ENCODE data around the gene PZP.
"Not testable (repeated sequence)": the region's sequence is repeated elsewhere in the genome, so short reads cannot be mapped to it uniquely, and the experiment has no call there.

The PZP gene

DNA sequence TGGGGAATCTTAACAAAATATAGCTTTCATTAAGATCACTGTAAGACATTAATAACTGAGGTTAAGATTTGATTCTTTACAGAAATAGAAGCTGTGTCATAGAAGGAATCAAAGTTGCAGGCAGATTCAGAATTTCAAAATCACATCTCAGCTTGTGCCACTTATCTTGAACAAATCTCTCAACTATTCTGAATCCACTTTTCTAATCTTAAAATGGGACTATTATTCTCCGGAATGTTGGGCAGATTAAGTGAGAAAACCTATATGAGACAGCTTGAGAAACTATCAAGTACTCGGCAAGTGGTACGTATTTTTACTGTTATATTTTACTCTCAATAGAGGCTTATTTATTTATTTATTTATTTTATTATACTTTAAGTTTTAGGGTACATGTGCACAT is 28.4 kb downstream of the PZP start:
- DNase-seq, result no peak

- no peak for DNase-seq
Observed at GRCh38 chr12:9169979-9170634, 38.1 kb downstream of the PZP start.

DNA sequence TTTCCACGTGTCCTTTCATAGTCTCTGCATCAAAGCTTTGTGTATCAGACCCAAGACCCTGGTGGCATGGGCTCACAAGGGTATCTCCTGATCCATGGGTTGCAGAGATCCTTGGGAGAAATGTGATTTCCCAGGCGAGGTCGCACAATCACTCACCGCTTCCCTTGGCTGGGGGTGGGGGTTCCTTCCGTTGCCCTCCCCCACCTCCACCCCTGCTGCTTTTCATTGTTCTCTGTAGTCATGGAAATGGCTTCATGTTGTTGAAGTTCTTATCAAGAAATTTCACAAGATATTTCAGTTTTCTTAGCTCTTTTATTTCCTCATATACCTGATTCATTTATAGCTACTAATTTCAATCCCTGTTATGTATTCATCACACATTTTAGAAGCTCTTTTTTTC is 40.9 kb downstream of the PZP start:
- not testable (repeated sequence) for DNase-seq

DNA sequence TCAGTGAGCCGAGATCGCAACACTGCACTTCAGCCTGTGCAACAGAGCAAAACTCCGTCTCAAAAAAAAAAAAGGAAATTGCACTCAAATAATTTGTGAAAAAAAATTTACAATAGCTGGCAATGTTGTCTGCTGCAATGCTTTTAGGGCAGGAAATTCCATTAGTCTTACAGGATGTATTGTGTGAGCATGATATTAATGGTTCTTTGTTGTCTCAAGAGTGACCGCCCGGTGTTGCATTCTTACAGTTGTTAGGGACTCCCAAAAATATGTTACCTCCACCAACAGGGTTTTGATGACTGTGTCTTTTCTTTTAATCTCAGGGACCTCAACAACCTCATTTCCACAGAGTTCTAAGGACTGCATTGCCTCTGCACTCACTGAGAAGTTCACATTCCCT is 44.8 kb downstream of the PZP start:
- no peak for DNase-seq

- DNase-seq, result peak in 1 of 2 donors; percentile 18
Observed at GRCh38 chr12:9156119-9156518, 52.1 kb downstream of the PZP start.

GRCh38 chr12:9149372-9149771 is 58.8 kb downstream of the PZP start:
- DNase-seq, result no peak

GRCh38 chr12:9148926-9149325 is 59.3 kb downstream of the PZP start:
- peak; percentile 23 to 41 for DNase-seq

DNA sequence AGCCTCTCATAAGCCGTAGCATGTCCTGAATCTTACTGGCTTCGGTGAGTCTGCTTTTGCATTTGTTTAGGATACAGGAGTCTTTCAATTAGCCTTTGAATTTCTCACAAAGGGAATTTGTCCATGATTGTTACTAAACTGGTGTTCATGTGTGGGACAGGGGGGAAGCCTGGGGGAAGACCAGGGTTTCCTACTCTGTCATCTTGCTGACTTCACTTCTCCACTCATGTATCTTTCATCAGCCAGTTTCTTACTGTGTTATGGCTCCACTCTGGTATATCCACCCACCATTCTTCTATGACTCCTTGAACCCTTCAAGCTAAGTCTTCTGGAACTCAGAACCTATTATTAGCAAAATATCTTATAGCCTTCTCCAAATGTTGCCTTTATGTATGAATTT is 60.7 kb downstream of the PZP start:
- DNase-seq, result peak; percentile 72 to 89

DNA sequence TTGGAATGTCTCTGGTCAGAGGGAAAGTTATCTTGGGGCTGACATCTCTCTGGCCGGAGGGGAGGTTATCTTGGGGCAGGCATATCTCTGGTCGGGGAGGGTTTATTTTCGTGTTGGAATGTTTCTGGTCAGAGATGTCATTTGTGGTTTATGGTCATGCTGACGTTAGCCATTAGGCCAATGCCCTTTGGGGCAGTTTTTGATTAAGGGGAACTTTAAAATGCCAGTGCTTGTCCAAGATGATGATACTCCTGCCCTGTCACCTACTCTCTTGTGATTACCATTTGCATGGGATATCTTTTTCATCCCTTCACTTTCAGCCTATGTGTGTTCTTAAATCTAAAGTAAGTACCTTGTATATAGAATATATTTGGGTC is 63.5 kb downstream of the PZP start:
- DNase-seq, result peak; percentile 18 to 25

GRCh38 chr12:9143929-9144729 is 64.1 kb downstream of the PZP start:
- peak; percentile 20 to 47 for DNase-seq

DNA sequence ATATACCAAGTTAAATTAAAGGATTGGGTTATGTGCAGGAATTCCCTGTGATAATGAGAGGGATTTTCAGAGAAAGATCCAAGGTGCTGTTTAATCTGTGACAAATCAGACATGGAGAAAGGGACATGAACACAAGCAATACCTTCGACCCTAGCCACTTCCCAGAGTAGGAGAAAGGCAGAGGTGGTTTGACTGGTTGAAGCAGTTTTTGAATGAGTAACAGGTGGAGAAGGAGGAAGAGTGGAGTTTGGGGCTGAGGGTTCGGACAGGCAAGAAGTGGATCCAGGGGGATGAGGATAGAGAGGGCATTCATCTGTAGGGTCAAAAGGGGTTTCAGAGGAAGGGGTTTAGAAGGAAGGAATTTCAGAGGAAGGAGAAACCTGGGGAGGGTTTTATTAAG is 65.1 kb downstream of the PZP start:
- no peak for DNase-seq

DNA sequence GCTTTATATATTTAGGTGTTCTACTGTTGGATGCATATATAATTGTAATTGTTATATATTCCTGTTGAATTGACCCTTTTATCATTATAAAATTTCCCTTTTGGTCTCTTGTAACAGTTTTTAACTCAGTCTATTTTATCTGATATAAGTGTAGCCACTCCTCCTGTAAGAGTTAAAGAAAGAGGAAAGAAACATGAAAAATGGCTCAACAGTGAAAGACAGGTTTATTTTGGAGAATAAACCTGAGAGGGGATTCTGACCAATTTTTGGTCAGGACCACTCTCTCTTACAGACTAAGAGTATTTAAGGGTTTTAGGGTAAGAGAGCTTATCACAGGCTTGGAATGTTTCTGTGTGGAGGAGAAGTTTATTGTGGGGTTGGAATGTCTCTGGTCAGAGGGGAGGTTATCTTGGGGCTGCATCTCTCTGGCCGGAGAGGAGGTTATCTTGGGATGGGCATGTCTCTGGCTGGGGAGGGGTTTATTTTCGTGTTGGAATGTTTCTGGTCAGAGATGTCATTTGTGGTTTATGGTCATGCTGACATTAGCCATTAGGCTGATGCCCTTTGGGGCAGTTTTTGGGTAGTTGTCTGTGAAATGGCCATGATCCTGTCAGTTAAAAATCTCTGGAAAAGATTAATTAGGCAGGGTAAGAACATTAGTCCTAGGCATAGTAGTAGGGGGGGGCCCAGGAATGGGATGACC is 68.5 kb downstream of the PZP start:
- DNase-seq, result not testable (repeated sequence)

- no peak for DNase-seq
Observed at GRCh38 chr12:9135903-9136310, 72.3 kb downstream of the PZP start.

DNA sequence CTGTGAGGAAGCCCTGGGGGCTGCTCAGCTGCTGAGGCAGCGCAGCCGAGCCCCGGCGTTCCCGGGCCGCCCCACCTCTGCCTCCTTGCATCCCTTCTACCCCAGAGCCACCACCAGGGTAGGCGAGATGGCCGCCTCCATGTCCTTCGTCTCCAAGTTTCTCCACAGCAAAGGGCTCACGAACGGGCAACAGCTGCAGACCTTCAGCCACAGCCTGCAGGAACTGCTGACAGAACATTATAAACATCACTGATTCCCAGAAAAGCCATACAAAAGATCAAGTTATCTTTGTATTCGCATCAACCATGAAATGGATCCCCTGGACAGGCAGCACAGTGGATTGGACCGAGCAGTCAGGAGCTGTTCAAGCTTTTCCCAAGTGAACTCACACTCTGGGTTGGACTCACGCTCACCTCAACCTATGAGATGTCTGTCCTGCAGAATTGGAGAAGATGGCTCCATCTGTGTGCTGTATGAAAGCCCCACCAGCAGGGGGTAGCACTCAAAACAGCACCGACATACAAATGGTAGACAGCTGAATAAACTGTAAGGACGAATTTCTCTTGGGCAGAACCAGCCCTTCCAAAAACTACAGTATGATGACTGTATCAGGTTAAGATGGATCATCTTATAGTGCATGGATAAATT is 73.1 kb downstream of the PZP start:
- no peak for DNase-seq

DNA sequence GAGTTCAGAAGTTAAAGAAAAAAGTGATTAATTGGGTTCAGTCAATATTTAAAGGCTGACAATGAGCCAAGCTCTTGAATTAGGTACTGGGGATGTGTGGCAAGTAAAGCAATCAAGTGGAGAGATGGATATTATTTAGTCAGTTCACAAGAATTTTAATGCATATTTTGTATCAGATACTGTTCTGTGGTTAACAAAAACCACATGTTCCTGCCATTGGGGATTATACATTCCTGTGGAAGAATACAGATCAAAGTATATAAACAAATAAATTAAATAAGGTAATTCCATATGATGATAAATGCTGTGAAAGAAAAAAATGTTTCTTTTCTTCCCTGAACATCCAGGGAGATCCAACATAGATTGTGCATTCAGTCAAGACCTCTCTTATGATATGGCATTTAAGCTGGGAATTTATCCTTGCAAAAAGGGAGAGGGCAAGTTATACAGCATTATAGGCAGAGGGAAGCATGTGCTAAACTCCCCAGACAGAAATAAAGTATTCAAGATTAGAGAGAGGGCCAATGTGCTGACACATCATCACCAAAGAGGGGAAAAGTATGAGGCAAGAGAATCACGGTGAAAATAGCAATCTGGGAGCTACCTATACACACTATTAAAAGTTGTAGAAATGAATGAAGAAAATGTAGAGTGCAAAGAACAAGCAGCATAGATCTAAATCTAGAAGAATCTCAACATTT is 74.8 kb downstream of the PZP start:
- DNase-seq, result no peak

DNA sequence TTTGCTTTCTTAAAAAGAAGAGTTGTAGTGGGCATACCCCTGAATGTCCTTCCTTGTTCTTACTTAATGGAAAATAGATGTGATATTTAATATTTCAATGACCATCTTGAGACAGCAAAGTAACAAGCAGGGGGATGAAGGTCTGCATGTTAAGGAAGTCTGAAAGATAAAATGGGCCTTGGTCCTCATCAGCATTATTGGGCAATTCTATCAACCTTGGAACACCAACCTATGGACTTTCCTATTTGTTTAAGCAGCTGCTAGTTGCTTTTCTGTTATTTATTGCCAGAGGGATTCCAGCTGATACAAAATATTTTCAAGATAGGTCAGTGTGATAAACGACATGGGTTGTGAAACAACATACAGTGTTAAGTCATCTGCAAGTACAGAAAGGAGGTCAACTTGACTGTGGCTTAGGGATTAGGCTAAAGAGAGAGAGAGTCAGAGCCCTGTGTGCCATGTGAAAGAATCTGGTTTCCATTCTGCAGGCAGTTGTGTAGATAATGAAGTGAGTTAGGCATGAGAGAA is 76.1 kb downstream of the PZP start:
- no peak for DNase-seq

DNA sequence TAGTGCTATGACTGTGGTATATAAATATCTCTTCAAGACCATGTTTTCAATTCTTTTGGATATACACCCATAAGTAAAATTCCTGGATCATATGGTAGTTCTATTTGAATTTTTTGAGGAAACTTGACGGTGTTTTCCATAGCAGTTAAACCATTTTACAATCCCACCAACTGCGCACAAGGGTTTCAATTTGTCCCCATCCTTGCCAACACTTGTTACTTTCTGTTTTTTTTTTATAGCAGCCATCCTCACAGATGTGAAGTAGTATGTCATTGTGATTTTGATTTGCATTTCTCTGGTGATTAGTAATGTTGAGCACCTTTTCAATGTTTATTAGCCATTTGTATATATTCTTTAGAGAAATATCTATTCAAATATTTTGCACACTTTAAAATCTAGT is 78.0 kb downstream of the PZP start:
- DNase-seq, result no peak

GRCh38 chr12:9127936-9128663 is 80.1 kb downstream of the PZP start:
- DNase-seq, result no peak

DNA sequence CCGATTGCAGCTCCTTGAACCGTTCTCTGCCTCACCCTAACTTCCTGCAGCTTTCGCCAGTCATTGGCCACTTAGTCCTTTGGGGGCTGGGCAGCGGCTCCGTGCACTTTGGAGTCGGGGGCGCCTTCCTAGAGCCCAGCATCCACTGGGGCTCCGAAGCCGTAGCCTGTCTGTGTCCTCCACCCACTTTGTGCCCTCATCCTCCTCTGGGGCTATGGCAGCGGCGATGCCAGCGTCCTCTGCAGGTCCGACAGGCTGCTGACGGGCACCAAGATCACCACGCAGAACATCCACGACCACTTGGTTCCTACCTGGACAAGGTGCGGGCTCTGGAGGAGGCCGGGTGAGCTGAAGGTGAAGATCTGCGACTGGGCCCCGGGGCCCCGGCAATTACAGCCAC is 80.7 kb downstream of the PZP start:
- DNase-seq, result no peak

DNA sequence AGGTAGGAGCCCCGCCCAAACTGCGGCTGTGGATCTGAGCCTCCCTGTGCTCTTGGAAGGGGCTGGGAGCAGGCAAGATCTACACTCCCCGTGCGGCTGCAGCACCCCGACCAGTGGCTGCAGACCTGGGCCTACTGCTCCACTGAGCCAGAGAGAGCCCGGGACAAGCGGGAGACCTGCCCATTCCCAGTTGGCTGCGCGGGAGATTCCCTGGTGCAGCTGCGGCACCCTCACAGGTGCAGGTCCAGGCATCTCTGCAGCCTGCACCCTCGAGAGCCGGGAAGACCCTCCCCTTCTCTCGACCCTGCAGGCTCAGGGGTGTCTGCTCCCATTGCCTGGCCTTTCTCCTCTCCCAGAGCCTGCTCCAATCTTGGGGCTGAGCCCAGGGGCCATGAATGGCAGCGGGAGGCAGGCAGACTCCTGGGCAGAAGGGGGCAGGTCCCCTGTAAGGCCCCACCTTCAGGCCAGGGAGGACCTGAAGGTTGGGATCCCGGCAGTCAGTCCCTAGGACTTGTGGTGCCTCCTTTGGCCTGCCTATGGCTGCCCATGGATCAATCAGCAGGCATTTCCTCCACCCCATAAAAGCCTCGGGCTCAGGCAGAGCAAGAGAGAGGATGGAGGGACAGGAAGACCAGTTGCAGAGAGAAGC is 83.7 kb downstream of the PZP start:
- no peak for DNase-seq

DNA sequence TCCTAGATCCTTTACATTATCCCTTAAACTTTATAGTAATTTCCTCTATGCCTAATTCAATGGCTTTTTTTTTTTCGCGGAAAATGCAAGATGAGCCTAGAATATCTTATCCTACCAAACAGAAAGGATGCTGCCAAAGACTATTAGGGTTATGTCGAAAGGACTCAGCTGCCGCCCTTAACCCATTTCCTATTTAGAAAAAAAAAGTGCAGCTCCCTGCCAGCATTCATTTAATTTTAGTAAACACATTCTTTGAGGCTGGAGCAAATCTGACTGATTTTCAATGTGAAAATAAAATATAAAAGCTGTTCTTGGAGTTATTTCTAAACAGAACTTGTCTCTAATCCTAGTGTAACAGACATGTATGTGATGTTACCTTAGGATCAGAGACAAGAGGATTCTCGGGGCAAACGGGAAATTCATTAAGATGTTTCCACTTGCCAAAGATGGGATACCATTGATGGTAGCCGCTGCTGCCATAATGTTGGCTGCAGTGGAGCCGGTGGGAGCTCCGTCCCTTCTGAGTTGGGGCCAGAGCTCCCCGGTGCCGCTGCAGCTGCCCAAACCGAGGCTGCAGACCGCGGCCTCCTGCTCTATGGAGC is 84.3 kb downstream of the PZP start:
- DNase-seq, result no peak

All from inflammatory macrophage treated with lipopolysaccharide for 1 hour (primary cell).